ENCODE measurements around the gene ZNF778. TPM values are rescaled to one million over a fixed set of nuclear protein-coding genes. Genes with fewer than 3 reads are reported as not detected.
A peak's percentile ranks its signal among the peaks of the same experiment; 100 is the strongest.

Gene ZNF778
- polyA plus RNA-seq, 1 of the 3 experiments (the other 2 are of a cell fraction) = 10.8 TPM

DNA sequence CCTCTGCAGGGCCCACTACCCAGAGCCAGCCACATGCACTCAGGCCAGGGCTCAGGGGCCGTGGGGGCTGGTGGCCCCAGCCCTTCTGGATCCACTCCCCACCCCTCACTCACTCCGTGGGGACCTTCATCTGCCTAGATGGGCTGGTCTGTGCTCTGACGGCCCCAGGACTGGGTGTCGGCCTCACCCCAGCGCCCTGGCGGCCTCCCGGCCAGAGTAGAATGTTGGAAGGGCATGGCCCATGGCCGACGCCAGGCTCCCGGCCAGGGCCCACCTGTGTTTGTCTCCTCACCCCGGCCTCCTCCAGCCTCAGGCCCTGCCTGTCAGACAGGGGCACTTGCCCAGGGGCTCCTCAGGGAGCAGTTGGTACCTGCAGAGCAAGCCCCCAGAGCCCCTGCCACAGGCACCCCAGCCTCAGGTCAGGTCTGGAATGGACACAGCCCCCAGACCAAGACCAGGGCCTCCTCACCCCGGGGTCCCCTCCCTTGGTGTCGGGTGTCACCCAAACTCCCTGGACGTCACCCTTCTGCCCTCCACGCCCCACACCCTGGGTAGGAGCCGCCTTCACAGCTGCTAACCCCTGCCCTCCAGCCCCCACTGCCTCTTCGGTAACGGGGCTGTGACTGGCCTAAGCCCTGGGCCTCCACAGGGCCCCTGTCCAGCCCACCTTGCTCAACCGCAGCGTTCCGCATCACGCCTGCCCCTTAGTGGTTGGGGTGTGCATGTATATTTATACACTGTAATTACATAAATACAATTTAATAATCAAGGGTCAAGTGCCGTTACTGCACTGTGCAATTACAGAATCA is 48.9 kb upstream of the ZNF778 start:
- Histone ChIP-seq H3K79me2 (ENCODE audit: insufficient read depth) (no peaks in the 10 kb centered on the region), H3K36me3 (replicated peaks in 1 of 2; ENCODE audit: control insufficient read depth in 1 of 2, insufficient read depth in 2 of 2, low read length in 1 of 2) (no peaks in the 10 kb centered on the region), H2AFZ (ENCODE audit: low read depth) (no peak overlapping the region), H3K4me1 (ENCODE audit: control insufficient read depth in 1 of 2, insufficient read depth in 2 of 2, low read depth in 1 of 2, low read length in 1 of 2) (peaks cover 0 to 35% of the 10 kb centered on the region in 2 experiments; a peak in 1 of 4 replicates), H3K27ac (ENCODE audit: low read depth in 2 of 2, low read length in 1 of 2) (no peak overlapping the region), H3K9me3 (no peaks in the 10 kb centered on the region), H3K4me3 (ENCODE audit: low read depth in 2 of 2, low read length in 1 of 2) (no peak overlapping the region), H3K9ac (no peak overlapping the region), H3K27me3 (ENCODE audit: insufficient read depth) (peaks cover 24% of the 10 kb centered on the region; the same call in 1 of the 2 replicates), H4K20me1 (ENCODE audit: insufficient read depth) (0 out of 2 replicates have a peak, but pooled peaks cover 7% of the 10 kb centered on the region), H3K4me2 (no peak overlapping the region), H3K9me2 (no peaks in the 10 kb centered on the region), H3F3A (replicated peaks; ENCODE audit: insufficient read depth) (no peaks in the 10 kb centered on the region)
- POLR2A ChIA-PET = no interaction called here
- DNase-seq = no peak
- no peak for TF ChIP-seq FOXM1 (IDR thresholded peaks at IDR 0.05; ENCODE audit: low read depth)
- TF ChIP-seq USF1 (IDR thresholded peaks at IDR 0.05; ENCODE audit: borderline replicate concordance, low read depth) = no peak
- no peak for TF ChIP-seq GATA2 (CRISPR knock-in tag; IDR thresholded peaks at IDR 0.05)
- TF ChIP-seq ELF1 (IDR thresholded peaks at IDR 0.05) = no peak
- TF ChIP-seq CTCF (IDR thresholded peaks at IDR 0.05) = peak; percentile 10; the same call in 1 of the 2 replicates
- WGBS (ENCODE audit: low lambda C conversion rate) = 75% methylated on average over 12 of the region's 23 CpGs
- CTCF ChIA-PET = interaction anchor here (0.7 to 6.5 kb wide), 11 partner anchors 10 to 436 kb away, joined by 3 to 82 read pairs (median 18); partner anchors contain the start of gene APRT

- H4K20me1 ChIP-seq (ENCODE audit: insufficient read depth) = 0 out of 2 replicates have a peak, but pooled peaks cover 7% of the 10 kb centered on the region
- CTCF ChIA-PET = interaction anchor here (0.7 to 6.5 kb wide), 3 partner anchors 228 to 432 kb away, joined by 4 to 82 read pairs (median 67); partner anchors contain the start of gene APRT
- DNase-seq = no peak
- H3K4me2 ChIP-seq = no peak overlapping the region
- H3K27me3 ChIP-seq (ENCODE audit: insufficient read depth) = peaks cover 24% of the 10 kb centered on the region; the same call in 1 of the 2 replicates
- H3K9me3 ChIP-seq = no peaks in the 10 kb centered on the region
- no peaks in the 10 kb centered on the region for H3F3A ChIP-seq (replicated peaks; ENCODE audit: insufficient read depth)
- no peak overlapping the region for H3K4me3 ChIP-seq (ENCODE audit: low read depth in 2 of 2, low read length in 1 of 2)
- H3K27ac ChIP-seq (ENCODE audit: low read depth in 2 of 2, low read length in 1 of 2) = no peak overlapping the region
- POLR2A ChIA-PET = no interaction called here
- H2AFZ ChIP-seq (ENCODE audit: low read depth) = no peak overlapping the region
- WGBS (ENCODE audit: low lambda C conversion rate) = 56% methylated on average over 8 of the region's 14 CpGs
- no peaks in the 10 kb centered on the region for H3K36me3 ChIP-seq (replicated peaks in 1 of 2; ENCODE audit: control insufficient read depth in 1 of 2, insufficient read depth in 2 of 2, low read length in 1 of 2)
- TF ChIP-seq FOXM1 (IDR thresholded peaks at IDR 0.05; ENCODE audit: low read depth) (no peak), REST (IDR thresholded peaks at IDR 0.05; ENCODE audit: low read depth, low read length) (no peak), GATA2 (CRISPR knock-in tag; IDR thresholded peaks at IDR 0.05) (no peak), ELF1 (IDR thresholded peaks at IDR 0.05) (no peak)
- H3K79me2 ChIP-seq (ENCODE audit: insufficient read depth) = no peaks in the 10 kb centered on the region
- peaks cover 0 to 29% of the 10 kb centered on the region in 2 experiments; a peak in 1 of 4 replicates for H3K4me1 ChIP-seq (ENCODE audit: control insufficient read depth in 1 of 2, insufficient read depth in 2 of 2, low read depth in 1 of 2, low read length in 1 of 2)
- H3K9me2 ChIP-seq = no peaks in the 10 kb centered on the region
- no peak overlapping the region for H3K9ac ChIP-seq
Observed at GRCh38 chr16:89169778-89170177, 47.7 kb upstream of the ZNF778 start.
